NCI-H2171 (cell line): ENCODE measurements around the gene TP53TG3D.
"Not testable (repeated sequence)": the region's sequence is repeated elsewhere in the genome, so short reads cannot be mapped to it uniquely, and the experiment has no call there.

Experiments
- DNase-seq: peaks from one replicate; lab custom pipeline; 2025; lab: John Stamatoyannopoulos, UW

The TP53TG3D gene

GRCh38 chr16:32252986-32253385 lies at the start of gene TP53TG3D:
Gene TP53TG3D, plus strand, starts transcription at chr16:32253286. Its CDS starts 68 bp downstream, at chr16:32253354.
- not testable (repeated sequence) for DNase-seq

GRCh38 chr16:32253507-32253906 lies 421 bp downstream of the TP53TG3D start:
- DNase-seq, result not testable (repeated sequence)

GRCh38 chr16:32261526-32261925 lies 8.4 kb downstream of the TP53TG3D start:
- not testable (repeated sequence) for DNase-seq

GRCh38 chr16:32263552-32263951 lies 10.5 kb downstream of the TP53TG3D start:
- not testable (repeated sequence) for DNase-seq

GRCh38 chr16:32281910-32282309 lies 28.8 kb downstream of the TP53TG3D start:
- DNase-seq, result not testable (repeated sequence)

- DNase-seq, result not testable (repeated sequence)
These were observed 29.9 kb downstream of the TP53TG3D start for GRCh38 chr16:32283024-32283423.

- not testable (repeated sequence) for DNase-seq
These were observed 30.9 kb downstream of the TP53TG3D start for GRCh38 chr16:32283917-32284495.

- not testable (repeated sequence) for DNase-seq
These were observed 32.0 kb downstream of the TP53TG3D start for GRCh38 chr16:32284800-32285796.

GRCh38 chr16:32286193-32286592 lies 33.1 kb downstream of the TP53TG3D start:
- DNase-seq, result not testable (repeated sequence)

- DNase-seq, result not testable (repeated sequence)
These were observed 34.7 kb downstream of the TP53TG3D start for GRCh38 chr16:32287743-32288142.

GRCh38 chr16:32289197-32289596 lies 36.1 kb downstream of the TP53TG3D start:
- DNase-seq, result not testable (repeated sequence)

- not testable (repeated sequence) for DNase-seq
These were observed 49.7 kb downstream of the TP53TG3D start for GRCh38 chr16:32302776-32303175.
